ENCODE data around the gene TAGLN2.

DNA sequence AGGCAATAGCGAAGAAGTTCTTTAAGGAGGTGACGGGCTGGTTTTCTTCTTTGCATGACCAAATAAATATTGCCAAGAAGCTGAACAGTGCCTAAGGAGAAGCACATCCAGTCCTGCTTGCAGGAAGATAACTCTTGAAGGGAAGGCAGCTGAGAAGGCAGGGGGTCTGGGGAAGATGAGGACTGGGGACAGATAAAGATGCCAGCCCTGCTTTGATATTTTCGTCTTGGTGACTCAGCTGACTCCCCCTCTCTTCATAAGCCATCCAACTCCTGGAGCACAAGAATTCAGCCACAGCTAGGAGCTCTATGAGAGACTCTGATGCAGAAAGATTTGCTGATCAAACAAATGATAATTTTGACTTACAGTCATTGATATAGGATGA, 28.8 kb downstream of the TAGLN2 start:
- no peak for TF ChIP-seq EZH2 (IDR thresholded peaks at IDR 0.05)
- TF ChIP-seq POLR2AphosphoS5 (IDR thresholded peaks at IDR 0.05; ENCODE audit: borderline replicate concordance, low read depth, low read length): no peak
- no peak for TF ChIP-seq FOXP2 (optimal IDR thresholded peaks at IDR 0.05; ENCODE audit: control extremely low read depth, extremely low read length, insufficient read depth)

All from SK-N-MC (cell line).